Dendritic cell treated with granulocyte-macrophage colony-stimulating factor and Interleukin-4, amounts not matched to agents 40 ng/mL and 50 ng/mL, for 4 days (primary cell): ENCODE results near the gene CDH1.

Source experiments
- H3K27ac Mint-ChIP-seq: one replicate; pipeline ENCODE4 v1.8.0; 2022; ENCODE audit warnings: mild to moderate bottlenecking, mixed read lengths
- H3K27me3 Mint-ChIP-seq: one replicate; pipeline ENCODE4 v1.8.0; 2022; ENCODE audit warnings: mild to moderate bottlenecking, mixed read lengths
- H3K36me3 Mint-ChIP-seq: one replicate; pipeline ENCODE4 v1.8.0; 2022; ENCODE audit warnings: low read depth, mixed read lengths
- H3K4me1 Mint-ChIP-seq: one replicate; pipeline ENCODE4 v1.8.0; 2022; ENCODE audit warnings: low read depth, mixed read lengths
- H3K4me3 Mint-ChIP-seq: one replicate; pipeline ENCODE4 v1.8.0; 2022; ENCODE audit warnings: mild to moderate bottlenecking, moderate library complexity, mixed read lengths
- H3K9me3 Mint-ChIP-seq: one replicate; pipeline ENCODE4 v1.8.0; 2022; ENCODE audit warnings: mixed read lengths
- intact Hi-C: fragments of 100-400 bp; cut with micrococcal nuclease; formaldehyde crosslinking; loops from one replicate; pipeline ENCODE4 v1.15.0; 2022

The CDH1 gene

DNA sequence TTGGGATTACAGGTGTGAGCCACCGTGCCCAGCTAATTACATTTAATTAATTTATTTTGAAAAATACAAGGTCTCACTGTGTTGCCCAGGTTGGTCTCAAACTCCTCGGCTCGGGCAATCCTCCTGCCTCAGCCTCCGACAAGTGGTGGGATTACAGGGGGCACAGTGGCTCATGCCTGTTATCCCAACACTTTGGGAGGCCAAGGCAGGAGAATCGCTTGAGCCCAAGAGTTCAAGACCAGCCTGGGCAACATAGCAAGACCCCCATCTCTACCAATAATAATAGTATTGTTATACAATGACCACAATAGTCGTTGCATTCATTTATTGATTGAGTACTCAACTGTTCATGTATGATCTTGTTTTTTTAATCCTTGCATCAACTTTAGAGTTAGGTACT, 22.0 kb downstream of the CDH1 start:
- intact Hi-C loops: no loop called here
- H3K4me3 Mint-ChIP-seq: no peak overlapping the region

DNA sequence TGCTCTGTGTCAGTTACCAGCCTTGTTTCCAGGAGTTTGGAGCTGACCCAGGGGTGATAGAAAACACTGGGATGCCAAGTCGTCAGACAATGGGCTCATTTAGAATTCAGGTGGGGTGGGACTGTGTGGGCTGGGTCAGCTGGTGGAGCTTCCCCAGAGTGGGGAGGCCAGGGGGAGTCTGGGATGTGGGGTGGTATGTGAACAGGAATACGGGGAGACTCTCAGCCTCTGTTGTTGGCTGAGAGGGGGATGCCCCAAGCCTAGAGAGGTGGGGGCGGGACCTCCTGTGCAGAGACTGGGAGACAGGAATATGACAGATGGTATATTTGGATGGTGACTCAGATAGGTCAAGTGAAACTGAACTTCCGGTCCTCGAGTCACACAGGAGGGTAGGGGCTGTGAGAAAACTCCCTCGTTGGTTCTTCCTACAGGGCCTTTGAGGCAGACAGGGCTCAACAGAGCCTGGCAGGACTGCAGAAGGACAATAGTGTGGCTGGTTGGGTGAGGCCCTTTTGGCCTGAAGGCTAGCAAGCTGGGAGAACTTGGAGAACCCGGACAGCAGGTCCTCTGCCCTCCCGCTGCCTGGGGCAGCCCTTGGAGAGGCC, 23.7 kb downstream of the CDH1 start:
- no peak overlapping the region for H3K27ac Mint-ChIP-seq

More for the DNA sequence above, 22.0 kb downstream of the CDH1 start:
- H3K4me1 Mint-ChIP-seq: peaks cover 14% of the 10 kb centered on the region
- no peaks in the 10 kb centered on the region for H3K9me3 Mint-ChIP-seq
- H3K27ac Mint-ChIP-seq: no peak overlapping the region
- H3K36me3 Mint-ChIP-seq: no peaks in the 10 kb centered on the region
- H3K27me3 Mint-ChIP-seq: peaks cover 23% of the 10 kb centered on the region

DNA sequence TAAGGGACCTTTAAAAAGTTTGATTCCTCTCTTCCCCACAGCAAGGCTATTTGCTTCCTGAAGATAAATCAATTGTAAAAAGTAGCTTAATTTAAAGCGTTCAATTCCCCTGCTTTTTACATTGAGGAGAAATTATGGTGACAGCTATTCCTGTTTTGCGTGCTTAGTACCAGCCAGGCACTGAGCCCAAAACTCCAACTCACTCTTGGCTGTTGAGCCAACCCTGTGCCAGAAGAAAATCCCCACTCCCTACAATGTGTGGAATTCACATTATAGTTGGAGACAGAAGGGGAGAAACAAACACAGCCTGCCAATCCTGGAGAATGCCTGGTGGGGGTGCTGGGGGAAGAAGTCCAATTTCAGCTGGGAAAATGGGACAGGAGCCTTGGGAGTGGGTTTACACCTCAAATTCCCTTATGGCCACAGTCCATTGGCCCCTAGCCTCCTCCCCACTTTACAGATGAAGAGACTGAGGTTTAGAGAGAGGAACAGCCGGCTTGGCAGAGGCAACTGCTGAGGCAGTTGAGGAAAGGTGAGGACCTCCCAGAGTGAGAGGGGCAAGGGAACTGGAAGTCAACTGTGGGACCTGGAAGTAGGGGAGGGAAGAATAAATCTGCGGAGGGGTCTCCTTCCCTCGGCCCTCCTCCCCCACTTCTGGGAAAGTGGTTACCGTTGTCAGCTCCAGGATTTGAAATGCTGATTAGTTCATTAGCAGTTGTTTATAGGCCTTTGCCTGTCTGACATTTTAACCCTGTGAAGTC, 26.1 kb downstream of the CDH1 start:
- H3K36me3 Mint-ChIP-seq: no peaks in the 10 kb centered on the region
- H3K4me1 Mint-ChIP-seq: peaks cover 7% of the 10 kb centered on the region
- H3K27me3 Mint-ChIP-seq: peaks cover 19% of the 10 kb centered on the region
- no peaks in the 10 kb centered on the region for H3K9me3 Mint-ChIP-seq
- H3K27ac Mint-ChIP-seq: no peak overlapping the region
- intact Hi-C loops: no loop called here
- H3K4me3 Mint-ChIP-seq: no peak overlapping the region

More for the DNA sequence above, 23.7 kb downstream of the CDH1 start:
- no peaks in the 10 kb centered on the region for H3K9me3 Mint-ChIP-seq
- H3K36me3 Mint-ChIP-seq: no peaks in the 10 kb centered on the region
- intact Hi-C loops: no loop called here
- H3K4me3 Mint-ChIP-seq: no peak overlapping the region
- peaks cover 21% of the 10 kb centered on the region for H3K27me3 Mint-ChIP-seq
- peaks cover 14% of the 10 kb centered on the region for H3K4me1 Mint-ChIP-seq

DNA sequence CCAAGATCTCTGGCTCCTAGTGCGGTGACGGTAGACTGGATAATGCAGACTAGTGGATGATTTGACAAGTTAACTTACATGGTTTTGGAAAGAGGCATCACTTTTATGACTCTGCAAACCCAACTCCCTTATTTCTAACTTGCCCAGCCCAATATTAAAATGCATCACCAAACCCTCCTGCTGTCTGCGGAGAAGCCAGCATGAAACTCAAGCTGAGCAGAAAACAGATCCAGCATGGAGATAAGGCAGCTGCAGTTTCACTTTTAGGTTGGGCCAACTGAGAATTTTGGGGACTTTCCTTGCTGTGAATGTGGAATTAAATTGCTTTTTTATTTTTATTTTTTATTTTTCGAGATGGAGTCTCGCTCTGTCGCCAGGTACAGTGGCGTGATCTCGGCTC, 27.8 kb downstream of the CDH1 start:
- H3K4me3 Mint-ChIP-seq: no peak overlapping the region
- peaks cover 18% of the 10 kb centered on the region for H3K27me3 Mint-ChIP-seq
- H3K9me3 Mint-ChIP-seq: no peaks in the 10 kb centered on the region
- intact Hi-C loops: no loop called here
- no peak overlapping the region for H3K27ac Mint-ChIP-seq
- H3K36me3 Mint-ChIP-seq: no peaks in the 10 kb centered on the region
- peaks cover 7% of the 10 kb centered on the region for H3K4me1 Mint-ChIP-seq

DNA sequence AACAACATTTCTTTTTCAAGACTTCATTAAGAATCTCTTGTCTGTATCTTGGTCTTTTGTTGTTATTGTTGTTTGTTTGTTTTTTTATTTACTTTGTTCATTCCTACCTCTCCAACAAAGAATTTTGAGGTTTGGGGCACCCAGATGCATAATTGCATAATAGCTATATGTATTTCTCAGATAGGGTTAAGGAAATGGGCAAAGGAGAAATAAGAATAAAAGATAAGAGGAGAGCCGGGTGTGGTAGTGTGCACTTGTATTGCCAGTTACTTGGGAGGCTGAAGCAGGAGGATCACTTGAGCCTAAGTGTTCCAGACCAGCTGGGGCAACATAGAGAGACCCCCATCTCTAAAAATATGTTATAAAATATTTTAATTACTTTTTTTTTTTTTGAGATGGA, 30.5 kb downstream of the CDH1 start:
- H3K4me3 Mint-ChIP-seq: no peak overlapping the region
- intact Hi-C loops: no loop called here
- H3K27ac Mint-ChIP-seq: no peak overlapping the region
- no peaks in the 10 kb centered on the region for H3K9me3 Mint-ChIP-seq
- H3K4me1 Mint-ChIP-seq: no peaks in the 10 kb centered on the region
- H3K36me3 Mint-ChIP-seq: no peaks in the 10 kb centered on the region
- peaks cover 15% of the 10 kb centered on the region for H3K27me3 Mint-ChIP-seq

DNA sequence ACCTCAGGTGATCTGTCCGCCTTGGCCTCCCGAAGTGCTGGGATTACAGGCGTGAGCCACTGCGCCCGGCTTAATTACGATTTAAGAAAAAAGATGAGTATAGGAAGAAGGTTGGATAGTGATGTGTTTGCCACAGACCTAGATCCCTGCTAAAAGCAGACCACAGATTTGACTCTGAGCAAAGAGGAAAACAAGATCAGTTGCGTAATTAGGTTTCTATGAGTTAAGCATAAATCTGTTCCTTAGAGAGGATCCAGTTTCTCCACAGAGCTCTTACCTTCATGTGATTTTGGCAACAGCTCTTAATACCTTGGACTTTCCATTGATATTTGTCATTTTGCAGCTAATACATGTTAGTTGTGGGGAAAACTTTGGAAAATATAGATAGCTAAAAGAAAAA, 31.1 kb downstream of the CDH1 start:
- intact Hi-C loops: no loop called here
- Mint-ChIP-seq H3K36me3 (no peaks in the 10 kb centered on the region), H3K27me3 (peaks cover 11% of the 10 kb centered on the region), H3K4me1 (no peaks in the 10 kb centered on the region), H3K4me3 (no peak overlapping the region), H3K27ac (no peak overlapping the region), H3K9me3 (no peaks in the 10 kb centered on the region)

DNA sequence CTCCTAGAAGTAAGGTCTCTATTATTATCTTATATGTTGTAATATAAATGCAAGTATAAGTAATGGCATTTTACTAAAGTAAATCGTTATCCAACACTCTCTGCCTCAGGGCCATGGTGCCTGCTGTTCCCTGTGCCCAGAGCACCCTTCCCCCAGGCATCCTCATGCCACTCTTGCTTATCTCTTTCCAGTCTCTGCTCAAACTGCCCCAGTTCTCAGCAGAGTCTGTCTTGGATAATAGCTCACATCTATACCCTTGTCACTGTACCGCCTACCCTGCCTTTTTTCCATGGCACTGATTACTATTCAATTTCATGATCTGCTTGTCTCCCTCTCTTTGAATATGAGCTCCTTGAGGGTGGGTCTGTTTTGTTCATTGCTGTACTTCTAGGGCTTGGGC, 31.7 kb downstream of the CDH1 start:
- intact Hi-C loops: no loop called here

DNA sequence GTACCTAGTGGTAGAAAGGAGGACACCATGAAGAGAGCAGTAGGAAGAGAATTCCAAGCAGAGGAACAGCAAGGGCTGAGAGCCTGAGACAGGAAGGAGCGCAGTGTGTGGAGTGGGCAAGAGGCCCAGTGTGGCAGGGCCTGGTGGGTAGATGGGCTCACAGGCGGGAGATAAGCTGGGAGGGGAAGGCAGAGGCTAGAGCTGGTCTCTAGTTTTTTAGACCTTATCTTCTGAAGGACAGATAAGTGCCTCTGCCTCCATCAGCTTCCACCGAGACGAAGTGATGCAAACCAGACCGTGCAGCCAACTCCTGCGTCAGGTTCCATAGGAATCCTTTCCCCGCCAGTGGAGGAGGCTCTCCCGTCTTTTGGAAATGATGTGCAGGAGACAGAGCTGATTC, 33.6 kb downstream of the CDH1 start:
- Mint-ChIP-seq H3K4me1 (no peaks in the 10 kb centered on the region), H3K36me3 (no peaks in the 10 kb centered on the region), H3K27ac (no peak overlapping the region), H3K4me3 (no peak overlapping the region), H3K27me3 (peaks cover 7% of the 10 kb centered on the region), H3K9me3 (no peaks in the 10 kb centered on the region)
- intact Hi-C loops: no loop called here

More for the DNA sequence above, 31.7 kb downstream of the CDH1 start:
- Mint-ChIP-seq H3K36me3 (no peaks in the 10 kb centered on the region), H3K4me1 (no peaks in the 10 kb centered on the region), H3K9me3 (no peaks in the 10 kb centered on the region), H3K4me3 (no peak overlapping the region), H3K27me3 (peaks cover 9% of the 10 kb centered on the region), H3K27ac (no peak overlapping the region)

DNA sequence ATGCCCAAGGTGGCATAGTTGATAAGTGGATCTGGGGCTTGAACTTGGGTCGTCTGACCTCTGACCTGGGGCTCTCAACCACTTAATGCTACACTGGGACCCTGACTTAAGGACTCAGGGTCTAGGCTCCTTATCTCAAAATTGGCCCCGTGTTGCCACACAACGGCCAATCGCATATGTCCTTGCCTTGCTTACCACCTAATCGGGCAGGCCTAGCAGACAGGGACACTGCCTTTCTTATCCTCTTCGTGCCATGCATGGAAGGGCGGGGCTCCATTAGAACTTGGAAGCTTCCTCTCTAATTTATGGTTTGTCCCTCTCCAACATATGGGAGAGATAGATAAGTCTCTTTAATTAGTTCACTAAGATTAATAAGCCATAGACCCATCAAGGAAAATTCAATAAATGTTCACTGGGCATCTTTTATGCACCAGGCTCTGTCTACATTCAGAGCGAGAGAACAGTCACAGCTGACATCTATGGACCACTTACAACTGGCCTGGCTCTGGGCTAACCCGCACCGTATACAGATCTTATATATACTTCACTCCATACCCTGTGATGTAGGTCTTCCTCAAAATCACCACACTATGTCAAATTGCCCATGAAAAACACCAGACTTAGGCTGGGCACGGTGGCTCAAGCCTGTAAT, 35.1 kb downstream of the CDH1 start:
- H3K4me3 Mint-ChIP-seq: no peak overlapping the region

DNA sequence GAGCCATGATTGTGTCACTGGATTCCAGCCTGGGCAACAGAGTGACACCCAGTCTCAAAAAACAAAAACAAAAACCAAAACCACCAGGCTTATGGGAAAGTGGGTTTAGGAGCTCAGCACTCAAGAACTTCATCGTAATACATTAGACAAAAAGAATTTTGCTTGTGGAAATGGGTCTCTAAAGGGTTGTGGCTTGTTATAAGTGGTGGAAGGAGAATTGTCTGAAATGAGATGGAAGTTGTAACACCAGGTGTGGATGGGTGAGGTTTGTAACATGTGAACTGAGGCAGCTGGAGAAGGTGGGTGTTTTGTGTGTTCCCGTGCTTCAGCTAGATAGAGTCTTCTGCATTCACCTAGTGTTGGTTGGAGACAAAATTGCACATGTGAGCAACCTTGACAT, 35.8 kb downstream of the CDH1 start:
- no peaks in the 10 kb centered on the region for H3K9me3 Mint-ChIP-seq
- peaks cover 7% of the 10 kb centered on the region for H3K27me3 Mint-ChIP-seq
- no peak overlapping the region for H3K4me3 Mint-ChIP-seq
- no peaks in the 10 kb centered on the region for H3K36me3 Mint-ChIP-seq
- H3K27ac Mint-ChIP-seq: no peak overlapping the region
- no peaks in the 10 kb centered on the region for H3K4me1 Mint-ChIP-seq
- intact Hi-C loops: no loop called here

More for the DNA sequence above, 35.1 kb downstream of the CDH1 start:
- peaks cover 7% of the 10 kb centered on the region for H3K27me3 Mint-ChIP-seq
- H3K36me3 Mint-ChIP-seq: no peaks in the 10 kb centered on the region
- no peaks in the 10 kb centered on the region for H3K9me3 Mint-ChIP-seq
- no peak overlapping the region for H3K27ac Mint-ChIP-seq
- H3K4me1 Mint-ChIP-seq: no peaks in the 10 kb centered on the region
- intact Hi-C loops: no loop called here

DNA sequence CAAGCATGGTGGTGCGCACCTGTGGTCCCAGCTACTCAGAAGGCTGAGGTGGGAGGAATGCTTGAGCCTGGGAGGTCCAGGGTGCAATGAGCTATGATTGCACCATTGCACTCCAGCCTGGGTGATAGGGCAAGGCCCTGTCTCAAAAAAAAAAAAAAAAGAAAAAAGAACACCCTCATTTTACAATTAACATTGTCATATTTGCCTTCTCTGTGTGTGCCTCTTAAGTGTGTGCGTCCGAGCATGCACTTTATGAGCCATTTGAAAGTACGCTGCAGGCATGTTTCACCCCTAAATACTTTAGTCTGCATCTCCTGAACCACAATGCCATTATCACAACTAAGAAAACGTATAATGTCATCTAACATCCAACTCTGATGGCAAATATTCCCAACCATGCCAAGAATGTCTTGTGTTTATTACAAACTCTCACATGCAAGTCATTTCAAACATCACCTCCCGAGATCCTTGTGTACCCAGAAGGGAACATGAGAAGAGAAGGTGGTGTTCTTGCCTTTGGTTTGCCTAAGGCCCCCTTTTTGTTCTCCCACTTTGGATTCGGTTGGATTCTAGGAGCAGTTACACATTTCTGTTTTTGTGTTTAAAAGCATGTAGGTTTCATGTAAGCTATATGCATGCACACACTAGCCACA, 38.0 kb downstream of the CDH1 start:
- no peak overlapping the region for H3K27ac Mint-ChIP-seq
- intact Hi-C loops: no loop called here
- H3K9me3 Mint-ChIP-seq: no peaks in the 10 kb centered on the region
- H3K4me3 Mint-ChIP-seq: no peak overlapping the region
- H3K4me1 Mint-ChIP-seq: no peaks in the 10 kb centered on the region
- no peaks in the 10 kb centered on the region for H3K36me3 Mint-ChIP-seq
- peaks cover 5% of the 10 kb centered on the region for H3K27me3 Mint-ChIP-seq

DNA sequence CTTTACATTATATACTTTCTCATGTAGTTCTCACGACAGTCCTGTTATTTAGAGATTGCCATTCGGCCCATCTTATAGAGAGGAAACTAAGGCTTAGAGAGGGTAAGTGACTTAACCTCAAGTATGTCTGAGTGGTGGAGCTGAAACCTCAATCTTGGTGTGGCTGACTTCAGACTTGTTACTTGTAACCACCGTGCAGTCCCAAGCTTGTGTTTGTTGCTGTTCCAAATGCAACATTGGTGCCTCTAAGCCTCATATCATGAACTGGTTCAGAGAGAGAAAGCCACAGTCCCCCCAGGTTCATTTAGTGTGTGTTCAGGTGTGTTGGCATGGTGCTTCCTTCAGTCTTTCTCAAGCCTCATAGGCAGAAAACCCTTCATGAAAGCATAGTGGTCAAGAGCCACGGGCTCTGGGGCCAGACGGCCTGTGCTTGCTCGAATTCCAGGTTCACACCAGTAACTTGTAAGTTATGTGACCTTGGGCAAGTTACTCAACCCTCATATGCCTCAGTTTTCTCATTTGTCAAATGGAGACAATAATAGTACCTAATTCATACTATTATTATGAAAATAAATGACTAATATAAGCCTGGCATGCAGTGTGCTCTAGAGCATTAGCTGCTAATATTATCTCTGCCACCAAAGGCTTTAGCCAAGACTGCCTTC, 39.9 kb downstream of the CDH1 start:
- Mint-ChIP-seq H3K4me3 (no peak overlapping the region), H3K9me3 (no peaks in the 10 kb centered on the region), H3K27me3 (no peaks in the 10 kb centered on the region), H3K4me1 (peaks cover 3% of the 10 kb centered on the region), H3K36me3 (no peaks in the 10 kb centered on the region), H3K27ac (no peak overlapping the region)
- intact Hi-C loops: no loop called here

DNA sequence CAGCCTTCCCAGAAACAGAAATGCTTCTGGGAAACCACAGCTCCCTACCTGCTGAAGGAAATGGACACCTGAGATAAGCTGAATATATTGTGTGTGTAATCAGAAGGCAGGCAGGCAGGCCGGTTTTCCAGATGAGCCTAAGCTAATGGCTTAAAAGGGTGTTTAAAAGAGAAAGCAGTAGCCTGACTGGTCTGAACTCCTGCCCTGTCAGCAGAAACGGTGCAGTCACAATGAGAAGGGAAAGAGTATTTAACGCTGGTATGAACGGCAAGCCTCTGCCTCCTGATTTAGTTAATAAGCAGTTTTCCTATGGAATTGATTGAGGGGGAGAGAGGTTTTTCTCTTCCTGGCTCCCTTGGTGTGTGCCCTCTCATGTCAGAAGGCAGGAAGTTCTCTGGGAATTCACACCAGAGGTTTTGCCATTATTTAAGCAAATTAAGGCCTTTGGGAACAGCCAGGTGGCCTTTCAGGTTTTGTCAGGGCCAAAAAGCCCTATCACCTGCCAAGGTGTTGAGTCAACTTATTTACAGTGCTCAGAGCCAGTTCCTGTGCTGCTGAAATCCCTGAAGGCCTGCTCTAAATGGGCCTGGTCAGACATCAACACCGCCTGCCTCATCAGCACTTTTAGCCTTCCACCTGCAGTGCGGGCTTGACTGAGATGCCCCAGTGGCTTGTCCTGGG, 41.6 kb downstream of the CDH1 start:
- H3K4me1 Mint-ChIP-seq: peaks cover 13% of the 10 kb centered on the region
- peaks cover 2% of the 10 kb centered on the region for H3K27me3 Mint-ChIP-seq
- H3K36me3 Mint-ChIP-seq: no peaks in the 10 kb centered on the region
- H3K27ac Mint-ChIP-seq: no peak overlapping the region
- no peak overlapping the region for H3K4me3 Mint-ChIP-seq
- intact Hi-C loops: no loop called here
- no peaks in the 10 kb centered on the region for H3K9me3 Mint-ChIP-seq
